IMR-90 (cell line): ENCODE results near the gene OPALIN. TPM values are rescaled to one million over a fixed set of nuclear protein-coding genes. Genes with fewer than 3 reads are reported as not detected.

ENCODE experiments used
- ATAC-seq: fragments of 200-7000 bp; cut with Tn5 transposase; 2 replicates; pipeline ENCODE4 v1.9.1; 2020; ENCODE audit warnings: low read depth, mild to moderate bottlenecking, moderate library complexity
- BruUV-seq: library from RNA; stranded (reverse); fragments of 400-500 nt; replicated peaks from 2 replicates; lab custom pipeline; 2021; lab: Mats Ljungman, UMichigan
- CTCF ChIA-PET: fragments of 300-600 bp; formaldehyde crosslinking; extraction: SDS; loops from one replicate; lab custom pipeline; 2021; ENCODE audit warnings: antibody characterized with exemption; lab: Yijun Ruan, JAX
- POLR2A ChIA-PET: fragments of 300-600 bp; sonication (Branson Sonifier 250); formaldehyde crosslinking; loops from one replicate; lab custom pipeline; 2022; ENCODE audit warnings: antibody characterized with exemption; ENCODE audit not compliant: unreplicated experiment; lab: Charles Lee
- DNase-seq: peaks from one replicate; pipeline ENCODE4 v3.0.0; 2013
- H2AFZ ChIP-seq: replicated peaks from 2 replicates; pipeline ENCODE3; 2013; ENCODE audit warnings: low read length, mild to moderate bottlenecking; ENCODE audit not compliant: poor library complexity
- H2AK5ac ChIP-seq: 2 replicates; pipeline ENCODE4 v1.6.1; 2013; ENCODE audit warnings: low read depth, low read length, inconsistent platforms
- H2AK9ac ChIP-seq: replicated peaks from 2 replicates; pipeline ENCODE3; 2013; ENCODE audit warnings: mild to moderate bottlenecking, low read depth, low read length, moderate library complexity; ENCODE audit not compliant: poor library complexity
- H2BK120ac ChIP-seq: 2 replicates; pipeline ENCODE4 v1.6.1; 2013; ENCODE audit warnings: low read depth, low read length, inconsistent platforms
- H2BK15ac ChIP-seq: 3 replicates; pipeline ENCODE4 v1.6.1; 2013; ENCODE audit warnings: low read depth, low read length, inconsistent platforms
- H2BK20ac ChIP-seq: 2 replicates; pipeline ENCODE4 v1.6.1; 2013; ENCODE audit warnings: low read depth, mild to moderate bottlenecking, inconsistent platforms, low read length, moderate library complexity
- H2BK5ac ChIP-seq: 2 replicates; pipeline ENCODE4 v1.6.1; 2013; ENCODE audit warnings: mild to moderate bottlenecking, low read depth, low read length, inconsistent platforms; ENCODE audit not compliant: poor library complexity, severe bottlenecking
- H3K14ac ChIP-seq: replicated peaks from 2 replicates; pipeline ENCODE4 v1.6.1; 2013; ENCODE audit warnings: low read depth, low read length, inconsistent platforms
- H3K18ac ChIP-seq: 2 replicates; pipeline ENCODE4 v1.6.1; 2013; ENCODE audit warnings: low read depth, low read length, control low read depth
- H3K23ac ChIP-seq: 2 replicates; pipeline ENCODE4 v1.6.1; 2013; ENCODE audit warnings: low read depth, low read length, inconsistent platforms
- H3K27ac ChIP-seq: 2 replicates; pipeline ENCODE4 v1.5.1; 2013; ENCODE audit warnings: mild to moderate bottlenecking, control low read depth, low read length; ENCODE audit not compliant: insufficient read depth
- H3K27me3 ChIP-seq: 2 replicates; pipeline ENCODE4 v1.6.1; 2013; ENCODE audit warnings: low read length; ENCODE audit not compliant: control insufficient read depth, insufficient read depth
- H3K36me3 ChIP-seq: 2 replicates; pipeline ENCODE4 v1.6.1; 2013; ENCODE audit warnings: low read length, mixed read lengths; ENCODE audit not compliant: control insufficient read depth, insufficient read depth
- H3K4ac ChIP-seq: 2 replicates; pipeline ENCODE4 v1.6.1; 2013; ENCODE audit warnings: low read depth, low read length, inconsistent platforms
- H3K4me1 ChIP-seq: 2 replicates; pipeline ENCODE4 v1.6.1; 2013; ENCODE audit warnings: low read length, mixed read lengths; ENCODE audit not compliant: control insufficient read depth, insufficient read depth
- H3K4me2 ChIP-seq: 2 replicates; pipeline ENCODE4 v1.6.1; 2013; ENCODE audit warnings: low read depth, mild to moderate bottlenecking, control low read depth, low read length, moderate library complexity
- H3K4me3 ChIP-seq: 2 replicates; pipeline ENCODE4 v1.5.1; 2013; ENCODE audit warnings: low read depth, mild to moderate bottlenecking, control low read depth, low read length, moderate library complexity; ENCODE audit not compliant: insufficient read depth
- H3K56ac ChIP-seq: 2 replicates; pipeline ENCODE4 v1.6.1; 2013; ENCODE audit warnings: low read length, inconsistent platforms; ENCODE audit not compliant: insufficient read depth; ENCODE audit errors: extremely low read depth
- H3K79me1 ChIP-seq, 2 experiments: 2 replicates each; pipeline ENCODE4 v1.6.1; 2013; ENCODE audit warnings: low read length in 2 of 2, inconsistent platforms in 1 of 2, low read depth in 1 of 2
- H3K9ac ChIP-seq: 2 replicates; pipeline ENCODE4 v1.6.1; 2013; ENCODE audit warnings: low read depth, low read length, control low read depth
- H3K9me1 ChIP-seq: 2 replicates; pipeline ENCODE4 v1.6.1; 2013; ENCODE audit warnings: low read length, inconsistent platforms; ENCODE audit not compliant: insufficient read depth
- H3K9me3 ChIP-seq: 2 replicates; pipeline ENCODE4 v1.6.1; 2013; ENCODE audit warnings: low read length; ENCODE audit not compliant: control insufficient read depth, insufficient read depth
- H4K20me1 ChIP-seq: 2 replicates; pipeline ENCODE4 v1.6.1; 2013; ENCODE audit warnings: low read length, inconsistent platforms; ENCODE audit not compliant: insufficient read depth
- H4K5ac ChIP-seq: 2 replicates; pipeline ENCODE4 v1.6.1; 2013; ENCODE audit warnings: mild to moderate bottlenecking, low read depth, low read length, control low read depth
- H4K8ac ChIP-seq, 2 experiments: 2 replicates each; pipeline ENCODE4 v1.6.1; 2013; ENCODE audit warnings: low read depth in 2 of 2, low read length in 2 of 2, control low read depth in 1 of 2, inconsistent platforms in 1 of 2
- H4K91ac ChIP-seq: 2 replicates; pipeline ENCODE4 v1.6.1; 2013; ENCODE audit warnings: low read depth, low read length, inconsistent platforms; ENCODE audit not compliant: insufficient read depth
- CHD1 ChIP-seq: IDR thresholded peaks from 2 replicates; pipeline ENCODE4 v1.6.1; 2012; ENCODE audit warnings: low read depth, low read length, improper control_type of control experiment
- FOS ChIP-seq: fragments of 150-350 bp; IDR thresholded peaks from 2 replicates; pipeline ENCODE4 v1.6.1; 2016; ENCODE audit warnings: low read depth, low read length
- MAFK ChIP-seq: IDR thresholded peaks from 2 replicates; pipeline ENCODE4 v1.6.1; 2012; ENCODE audit warnings: low read depth, low read length, improper control_type of control experiment
- MXI1 ChIP-seq: IDR thresholded peaks from 2 replicates; pipeline ENCODE4 v1.6.1; 2012; ENCODE audit warnings: low read depth, mild to moderate bottlenecking, low read length, moderate library complexity, borderline replicate concordance
- RFX5 ChIP-seq: IDR thresholded peaks from 2 replicates; pipeline ENCODE4 v1.8.0; 2012; ENCODE audit warnings: low read depth, mild to moderate bottlenecking, low read length, moderate library complexity
- WGBS, 2 experiments: methylation state at CpG; one replicate each; pipeline versions ENCODE4 v1.1.5 to v1.1.7; 2013; ENCODE audit warnings: missing lambda C conversion rate in 2 of 2; ENCODE audit not compliant: insufficient read length in 1 of 2; ENCODE audit errors: extremely low coverage in 2 of 2; 5-methylcytosine and 5-hydroxymethylcytosine counted together
- dilution Hi-C: fragments of 300-500 bp; cut with HindIII; formaldehyde crosslinking; loops from one replicate; pipeline ENCODE4 v1.14.3; 2018; ENCODE audit warnings: low sequenced_read_pairs; ENCODE audit not compliant: unreplicated experiment
- in situ Hi-C: fragments of 300-500 bp; cut with MboI; formaldehyde crosslinking; loops from 3 replicates; pipeline ENCODE4 v1.14.3; 2019; ENCODE audit warnings: low sequenced_read_pairs, inconsistent platforms, mixed read lengths
- intact Hi-C: fragments of 100-400 bp; cut with micrococcal nuclease; formaldehyde crosslinking; loops from 2 replicates; pipeline ENCODE4 v1.10.0; 2022
- polyA plus RNA-seq, 3 experiments: library from polyadenylated mRNA; depleted of rRNA; stranded (reverse); fragments of >200 nt; gene quantifications; 2 replicates each; pipeline ENCODE4 v1.2.3, GENCODE V29; 2012; ENCODE audit warnings: low replicate concordance in 1 of 3
- total RNA-seq: library from RNA; depleted of rRNA; stranded (reverse); fragments of >200 nt; gene quantifications from 2 replicates; pipeline ENCODE4 v1.2.3, GENCODE V29; 2012
- TF ChIP-seq, protein P1 (sequence below): conservative IDR thresholded peaks from 2 replicates; pipeline ENCODE4 v1.5.1; 2012; ENCODE audit warnings: mild to moderate bottlenecking, low read depth, low read length, improper control_type of control experiment

The OPALIN gene
- total and polyA plus RNA-seq, 2 of the 4 experiments (the other 2 are of a cell fraction), result not detected

DNA sequence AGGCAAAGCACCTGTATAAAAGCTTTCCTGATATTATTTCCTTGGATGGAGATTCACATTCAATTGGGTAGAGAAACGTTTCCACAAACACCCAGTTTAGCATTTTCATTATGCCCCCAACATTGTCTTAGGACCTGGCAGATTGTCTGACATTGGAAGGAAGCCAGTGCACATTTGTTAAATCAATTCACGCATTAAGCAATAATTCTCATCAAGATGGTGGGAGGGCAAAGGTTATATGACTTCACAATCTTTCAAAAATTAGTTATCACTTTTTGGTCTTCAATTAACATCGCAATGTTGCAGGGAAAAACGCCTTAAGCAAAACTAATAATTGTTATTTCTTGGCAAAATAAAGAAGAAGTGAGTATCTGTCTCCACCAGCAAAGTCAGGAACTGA, 16.4 kb downstream of the OPALIN start:
- WGBS, 2 experiments, result no CpG with 5 or more reads among the region's 4 CpGs

More for the DNA sequence above, 16.4 kb downstream of the OPALIN start:
- DNase-seq (no peak), ATAC-seq (no peak)
- CTCF ChIA-PET, result no interaction called here
- POLR2A ChIA-PET, result no interaction called here
- Histone ChIP-seq H4K91ac (no peak overlapping the region), H3K18ac (no peak overlapping the region), H3K36me3 (no peaks in the 10 kb centered on the region), H3K4me2 (no peak overlapping the region), H2AFZ (no peak overlapping the region), H3K4ac (no peak overlapping the region), H3K14ac (no peak overlapping the region), H2BK15ac (no peak overlapping the region), H4K8ac (no peak overlapping the region), H3K9me3 (no peaks in the 10 kb centered on the region), H4K5ac (no peak overlapping the region), H3K4me3 (no peak overlapping the region), H3K9ac (no peak overlapping the region), H3K56ac (no peak overlapping the region), H3K27ac (no peak overlapping the region), H2BK5ac (no peak overlapping the region), H2BK120ac (no peak overlapping the region), H2AK5ac (no peak overlapping the region), H3K4me1 (no peaks in the 10 kb centered on the region), H3K9me1 (no peaks in the 10 kb centered on the region), H2AK9ac (no peak overlapping the region), H3K79me1 (no peaks in the 10 kb centered on the region), H3K23ac (no peak overlapping the region), H4K20me1 (no peaks in the 10 kb centered on the region), H3K27me3 (no peaks in the 10 kb centered on the region; the same call in 1 of the 2 replicates), H2BK20ac (no peak overlapping the region)
- in situ Hi-C loops, result no loop called here
- dilution Hi-C loops, result no loop called here
- TF ChIP-seq FOS, result no peak
- no peak for TF ChIP-seq MXI1
- no peak for TF ChIP-seq RFX5
- TF ChIP-seq MAFK, result no peak
- TF ChIP-seq, protein P1, sequence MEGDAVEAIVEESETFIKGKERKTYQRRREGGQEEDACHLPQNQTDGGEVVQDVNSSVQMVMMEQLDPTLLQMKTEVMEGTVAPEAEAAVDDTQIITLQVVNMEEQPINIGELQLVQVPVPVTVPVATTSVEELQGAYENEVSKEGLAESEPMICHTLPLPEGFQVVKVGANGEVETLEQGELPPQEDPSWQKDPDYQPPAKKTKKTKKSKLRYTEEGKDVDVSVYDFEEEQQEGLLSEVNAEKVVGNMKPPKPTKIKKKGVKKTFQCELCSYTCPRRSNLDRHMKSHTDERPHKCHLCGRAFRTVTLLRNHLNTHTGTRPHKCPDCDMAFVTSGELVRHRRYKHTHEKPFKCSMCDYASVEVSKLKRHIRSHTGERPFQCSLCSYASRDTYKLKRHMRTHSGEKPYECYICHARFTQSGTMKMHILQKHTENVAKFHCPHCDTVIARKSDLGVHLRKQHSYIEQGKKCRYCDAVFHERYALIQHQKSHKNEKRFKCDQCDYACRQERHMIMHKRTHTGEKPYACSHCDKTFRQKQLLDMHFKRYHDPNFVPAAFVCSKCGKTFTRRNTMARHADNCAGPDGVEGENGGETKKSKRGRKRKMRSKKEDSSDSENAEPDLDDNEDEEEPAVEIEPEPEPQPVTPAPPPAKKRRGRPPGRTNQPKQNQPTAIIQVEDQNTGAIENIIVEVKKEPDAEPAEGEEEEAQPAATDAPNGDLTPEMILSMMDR, result no peak
- TF ChIP-seq CHD1, result no peak
- no TSS peak for BruUV-seq
- intact Hi-C loops, result no loop called here
